ENCODE data around the gene PTPRD. TPM values are rescaled to one million over a fixed set of nuclear protein-coding genes. Genes with fewer than 3 reads are reported as not detected.
A peak's percentile ranks its signal among the peaks of the same experiment; 100 is the strongest.
"Not testable (repeated sequence)": the region's sequence is repeated elsewhere in the genome, so short reads cannot be mapped to it uniquely, and the experiment has no call there.

PTPRD gene
- total RNA-seq, 1 donor from 2014 or later: 109 TPM

GRCh38 chr9:10523164-10523563, 89.6 kb downstream of the PTPRD start:
- Mint-ChIP-seq H3K27ac (no peak overlapping the region), H3K36me3 (no peaks in the 10 kb centered on the region), H3K4me3 (no peak overlapping the region), H3K9me3 (no peaks in the 10 kb centered on the region), H3K4me1 (no peaks in the 10 kb centered on the region), H3K27me3 (ENCODE audit: low read depth) (no peaks in the 10 kb centered on the region)
- DNase-seq (ENCODE audit: low spot score in 2 of 2, unreplicated experiment in 2 of 2): no peak
- TF ChIP-seq CTCF (IDR thresholded peaks at IDR 0.05; ENCODE audit: unreplicated experiment): no peak

- no peak overlapping the region for H3K27ac Mint-ChIP-seq
- peaks cover 12% of the 10 kb centered on the region for H3K9me3 Mint-ChIP-seq
- H3K36me3 Mint-ChIP-seq: peaks cover 4% of the 10 kb centered on the region
- H3K27me3 Mint-ChIP-seq (ENCODE audit: low read depth): no peaks in the 10 kb centered on the region
- no peak for TF ChIP-seq CTCF (IDR thresholded peaks at IDR 0.05; ENCODE audit: unreplicated experiment)
- DNase-seq (ENCODE audit: low spot score in 2 of 2, unreplicated experiment in 2 of 2): no peak
- H3K4me3 Mint-ChIP-seq: no peak overlapping the region
- no peaks in the 10 kb centered on the region for H3K4me1 Mint-ChIP-seq
These were observed 100.7 kb downstream of the PTPRD start for GRCh38 chr9:10512144-10512543.

DNA sequence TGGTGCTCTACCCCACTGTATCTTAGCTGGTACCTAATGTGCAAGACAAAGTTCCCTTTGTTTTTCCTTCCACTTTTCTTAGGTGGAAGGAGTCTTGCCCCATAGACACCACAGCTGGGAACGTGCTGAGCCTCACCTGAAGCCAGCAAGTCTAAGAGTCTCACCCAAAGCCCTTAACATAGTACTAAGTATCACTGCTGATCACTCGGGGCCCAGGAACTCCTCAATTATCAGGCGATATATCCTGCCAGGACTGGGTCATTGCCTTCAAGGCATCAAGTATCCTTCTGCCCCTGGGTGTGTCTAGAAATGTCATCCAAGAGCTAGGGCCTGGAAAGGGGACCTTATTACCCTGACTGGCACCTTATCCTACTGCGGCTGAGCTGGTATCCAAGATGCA, 123.9 kb downstream of the PTPRD start:
- H3K4me1 Mint-ChIP-seq: no peaks in the 10 kb centered on the region
- no peaks in the 10 kb centered on the region for H3K36me3 Mint-ChIP-seq
- no peak for TF ChIP-seq CTCF (IDR thresholded peaks at IDR 0.05; ENCODE audit: unreplicated experiment)
- peaks cover 31% of the 10 kb centered on the region for H3K9me3 Mint-ChIP-seq
- no peak overlapping the region for H3K27ac Mint-ChIP-seq
- H3K4me3 Mint-ChIP-seq: no peak overlapping the region
- DNase-seq (ENCODE audit: low spot score in 2 of 2, unreplicated experiment in 2 of 2): no peak
- H3K27me3 Mint-ChIP-seq (ENCODE audit: low read depth): no peaks in the 10 kb centered on the region

DNA sequence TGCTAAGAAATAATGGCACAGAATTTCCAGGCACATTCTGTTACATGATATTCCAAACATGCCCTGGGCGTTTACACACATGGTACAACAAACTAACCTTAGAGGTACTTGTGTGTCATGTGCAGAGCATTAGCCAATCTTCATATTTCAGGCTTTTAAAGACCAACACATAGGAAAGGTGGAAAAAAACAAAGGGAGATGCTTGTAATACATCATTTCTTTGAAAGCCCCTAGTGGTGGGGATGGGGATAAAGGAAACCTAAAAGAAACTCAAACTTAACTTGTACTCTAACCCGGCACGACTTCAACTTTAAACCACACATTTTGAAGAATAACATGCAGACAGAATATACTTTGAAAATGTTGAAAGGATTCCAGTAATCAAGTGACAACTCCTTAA, 133.6 kb downstream of the PTPRD start:
- H3K4me1 Mint-ChIP-seq: no peaks in the 10 kb centered on the region
- H3K4me3 Mint-ChIP-seq: no peak overlapping the region
- no peaks in the 10 kb centered on the region for H3K27me3 Mint-ChIP-seq (ENCODE audit: low read depth)
- peaks cover 46% of the 10 kb centered on the region for H3K9me3 Mint-ChIP-seq
- H3K27ac Mint-ChIP-seq: no peak overlapping the region
- H3K36me3 Mint-ChIP-seq: peaks cover 2% of the 10 kb centered on the region
- no peak for DNase-seq (ENCODE audit: low spot score in 2 of 2, unreplicated experiment in 2 of 2)
- TF ChIP-seq CTCF (IDR thresholded peaks at IDR 0.05; ENCODE audit: unreplicated experiment): peak; percentile 70

GRCh38 chr9:10449201-10449617, 163.6 kb downstream of the PTPRD start:
- peaks cover 29% of the 10 kb centered on the region for H3K9me3 Mint-ChIP-seq
- not testable (repeated sequence) for H3K27me3 Mint-ChIP-seq (ENCODE audit: low read depth); DNase-seq (ENCODE audit: low spot score in 2 of 2, unreplicated experiment in 2 of 2); H3K27ac Mint-ChIP-seq; H3K4me3 Mint-ChIP-seq; H3K36me3 Mint-ChIP-seq; H3K4me1 Mint-ChIP-seq

- Mint-ChIP-seq H3K4me3 (no peak overlapping the region), H3K27ac (no peak overlapping the region), H3K9me3 (peaks cover 11% of the 10 kb centered on the region), H3K27me3 (ENCODE audit: low read depth) (no peaks in the 10 kb centered on the region), H3K36me3 (no peaks in the 10 kb centered on the region), H3K4me1 (peaks cover 13% of the 10 kb centered on the region)
- TF ChIP-seq CTCF (IDR thresholded peaks at IDR 0.05; ENCODE audit: unreplicated experiment): no peak
- DNase-seq (ENCODE audit: low spot score in 2 of 2, unreplicated experiment in 2 of 2): no peak
These were observed 165.8 kb downstream of the PTPRD start for GRCh38 chr9:10447036-10447435.

Data from mesothelial cell of epicardium (in vitro differentiated cells).